A673 (cell line): ENCODE results near the gene VASH1. TPM values are rescaled to one million over a fixed set of nuclear protein-coding genes. Genes with fewer than 3 reads are reported as not detected.

Experiments used
- BruUV-seq: library from RNA; stranded (reverse); fragments of 400-500 nt; replicated peaks from 2 replicates; lab custom pipeline; 2021; lab: Mats Ljungman, UMichigan
- CTCF ChIA-PET: fragments of 300-600 bp; sonication (Branson Sonifier 250); formaldehyde crosslinking; loops from one replicate; lab custom pipeline; 2022; ENCODE audit warnings: antibody characterized with exemption; lab: Charles Lee
- POLR2A ChIA-PET: fragments of 300-600 bp; sonication (Branson Sonifier 250); formaldehyde crosslinking; loops from one replicate; lab custom pipeline; 2022; ENCODE audit warnings: antibody characterized with exemption; ENCODE audit not compliant: low non-redundant PET; lab: Charles Lee
- DNase-seq: peaks from one replicate; pipeline ENCODE4 v3.0.0-alpha.2; 2015; ENCODE audit warnings: low spot score
- H3K27ac ChIP-seq: fragments of 200-600 bp; sonication (generic); 2 replicates; pipeline ENCODE4 v1.5.1; 2016; ENCODE audit warnings: mixed run types, low read depth, mild to moderate bottlenecking, mixed read lengths, antibody characterized with exemption, low read length; ENCODE audit not compliant: poor library complexity, severe bottlenecking
- H3K27me3 ChIP-seq: fragments of 200-600 bp; sonication (generic); replicated peaks from 2 replicates; pipeline ENCODE4 v1.6.1; 2017; ENCODE audit warnings: mixed run types, low read depth, mild to moderate bottlenecking, mixed read lengths, antibody characterized with exemption, low read length; ENCODE audit not compliant: insufficient read depth, poor library complexity
- H3K36me3 ChIP-seq: fragments of 200-600 bp; sonication (generic); 2 replicates; pipeline ENCODE4 v1.6.1; 2016; ENCODE audit warnings: mixed run types, mild to moderate bottlenecking, mixed read lengths, antibody characterized with exemption, low read length; ENCODE audit not compliant: insufficient read depth, poor library complexity, severe bottlenecking
- H3K4me1 ChIP-seq: fragments of 200-600 bp; sonication (generic); 2 replicates; pipeline ENCODE4 v1.6.1; 2017; ENCODE audit warnings: mixed run types, mild to moderate bottlenecking, mixed read lengths, antibody characterized with exemption, low read length; ENCODE audit not compliant: insufficient read depth, poor library complexity, severe bottlenecking
- H3K4me3 ChIP-seq: fragments of 200-600 bp; sonication (generic); 2 replicates; pipeline ENCODE4 v1.5.1; 2016; ENCODE audit warnings: low read depth, mixed run types, mild to moderate bottlenecking, mixed read lengths, low read length; ENCODE audit not compliant: poor library complexity, severe bottlenecking
- H3K9me3 ChIP-seq: fragments of 200-600 bp; sonication (generic); 2 replicates; pipeline ENCODE4 v1.6.1; 2016; ENCODE audit warnings: mixed run types, low read depth, mild to moderate bottlenecking, mixed read lengths, antibody characterized with exemption, low read length; ENCODE audit not compliant: poor library complexity, severe bottlenecking
- CTCF ChIP-seq: fragments of 300-800, 200-600 bp; sonication (generic); conservative IDR thresholded peaks from 2 replicates; pipeline ENCODE4 v1.5.1; 2017; ENCODE audit warnings: low read depth, mild to moderate bottlenecking, antibody characterized with exemption, low read length, moderate library complexity, mixed read lengths
- EZH2 ChIP-seq: fragments of 200-600 bp; sonication (generic); IDR thresholded peaks from 2 replicates; pipeline ENCODE4 v1.6.1; 2017; ENCODE audit warnings: borderline replicate concordance, low read depth, mild to moderate bottlenecking, mixed read lengths, antibody characterized with exemption, low read length; ENCODE audit not compliant: poor library complexity, severe bottlenecking
- intact Hi-C: fragments of 100-400 bp; cut with micrococcal nuclease; formaldehyde crosslinking; loops from one replicate; pipeline ENCODE4 v1.10.0; 2022; ENCODE audit not compliant: unreplicated experiment
- total RNA-seq: library from RNA; stranded (reverse); gene quantifications from 2 replicates; pipeline ENCODE4 v1.2.3, GENCODE V29; 2021

The VASH1 gene
- total RNA-seq, 1 experiment from 2014 or later = 6.8 TPM

GRCh38 chr14:76769636-76770292 is 8.5 kb downstream of the VASH1 start:
- BruUV-seq = no TSS peak
- Histone ChIP-seq H3K4me3 (no peak overlapping the region), H3K36me3 (no peaks in the 10 kb centered on the region), H3K27me3 (no peaks in the 10 kb centered on the region), H3K4me1 (no peaks in the 10 kb centered on the region), H3K9me3 (no peaks in the 10 kb centered on the region), H3K27ac (no peak overlapping the region)
- no peak for DNase-seq
- POLR2A ChIA-PET = interaction anchor here (0.5 kb wide), 1 partner anchor 302 kb away, joined by 3 read pairs; no protein-coding TSS in a partner anchor
- CTCF ChIA-PET = interaction anchor here (0.6 kb wide), 1 partner anchor 93 kb away, joined by 4 read pairs; no protein-coding TSS in a partner anchor
- intact Hi-C loops = no loop called here
- TF ChIP-seq EZH2 (no peak), CTCF (no peak)

GRCh38 chr14:76770521-76771436 is 9.5 kb downstream of the VASH1 start:
- DNase-seq = no peak
- intact Hi-C loops = no loop called here

More at GRCh38 chr14:76770521-76771436, 9.5 kb downstream of the VASH1 start:
- H3K9me3 ChIP-seq = no peaks in the 10 kb centered on the region
- CTCF ChIA-PET = no interaction called here
- no peaks in the 10 kb centered on the region for H3K4me1 ChIP-seq
- no peak overlapping the region for H3K27ac ChIP-seq
- H3K4me3 ChIP-seq = no peak overlapping the region
- BruUV-seq = no TSS peak
- H3K27me3 ChIP-seq = no peaks in the 10 kb centered on the region
- H3K36me3 ChIP-seq = no peaks in the 10 kb centered on the region
- no peak for TF ChIP-seq EZH2
- no peak for TF ChIP-seq CTCF
- POLR2A ChIA-PET = no interaction called here
